HFF-Myc (cell line): ENCODE measurements around the gene PCDHA1.

ENCODE experiments used
- DNase-seq: peaks from one replicate; pipeline ENCODE4 v3.0.0-alpha.2; 2011; ENCODE audit warnings: low read depth; ENCODE audit errors: extremely low read depth
- H3K4me3 ChIP-seq: replicated peaks from 2 replicates; pipeline ENCODE4 v1.5.1; 2011; ENCODE audit warnings: low read depth, mild to moderate bottlenecking, control low read depth, low read length
- CTCF ChIP-seq: IDR thresholded peaks from 2 replicates; pipeline ENCODE4 v1.5.1; 2012; ENCODE audit warnings: mild to moderate bottlenecking, low read depth, low read length, control low read depth; ENCODE audit errors: missing control alignments

The PCDHA1 gene

DNA sequence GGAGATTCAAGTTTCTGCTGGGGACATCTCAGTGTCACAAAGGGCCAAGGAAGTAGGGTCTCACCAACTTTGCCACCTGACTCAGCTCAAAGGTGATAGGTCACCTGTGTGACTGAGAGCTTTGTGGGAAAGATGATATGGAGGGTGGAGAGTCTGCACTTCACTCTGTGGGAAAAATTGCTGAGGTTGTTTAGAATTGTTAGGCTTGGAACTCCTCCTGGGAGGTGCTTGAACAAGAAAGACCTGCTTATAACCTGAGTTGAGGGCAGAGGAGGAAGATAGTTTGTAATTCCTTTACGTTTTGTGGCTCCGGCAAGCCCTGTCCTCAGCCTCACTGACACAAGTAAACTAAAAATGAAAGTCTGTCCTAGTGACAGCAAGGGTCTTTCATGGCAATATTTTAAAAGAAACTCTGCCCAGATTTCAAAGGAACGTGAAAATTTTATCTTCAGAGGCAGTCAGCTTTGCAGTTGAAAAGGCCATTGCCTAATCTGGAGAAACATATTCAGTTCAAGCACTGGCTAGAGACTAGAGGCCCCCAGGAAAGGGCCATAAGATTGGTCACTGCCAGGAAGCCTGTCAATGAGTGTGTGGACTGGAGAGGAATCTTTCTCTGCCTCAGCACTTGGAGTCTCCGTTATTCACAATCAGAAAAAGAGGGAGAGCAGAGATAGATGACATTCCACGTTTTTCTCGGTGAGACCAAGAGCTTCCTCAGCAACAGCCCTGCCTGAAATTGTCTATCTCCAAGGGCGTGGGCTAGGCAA is 203.5 kb downstream of the PCDHA1 start:
- no peak for DNase-seq
- no peak overlapping the region for H3K4me3 ChIP-seq
- no peak for TF ChIP-seq CTCF

DNA sequence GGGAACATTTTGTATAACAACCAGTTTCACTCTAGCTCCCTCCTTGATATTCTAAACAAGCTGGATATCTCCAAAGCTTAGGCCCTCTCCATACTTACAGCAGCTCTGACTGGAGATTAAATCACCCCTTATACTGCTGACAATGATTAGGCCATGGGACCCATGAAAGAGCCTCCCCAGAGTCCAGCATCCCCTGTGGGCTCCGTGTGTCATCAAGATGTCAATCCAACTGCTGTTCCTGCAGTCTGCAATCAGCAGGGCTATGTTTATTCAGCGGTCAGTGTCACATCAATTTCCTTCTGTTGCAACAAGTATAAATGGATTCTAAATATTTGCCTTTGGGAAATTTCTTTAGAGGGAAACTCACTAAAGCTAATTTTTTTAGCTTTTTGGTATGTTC is 206.9 kb downstream of the PCDHA1 start:
- H3K4me3 ChIP-seq = no peak overlapping the region
- DNase-seq = no peak
- no peak for TF ChIP-seq CTCF

DNA sequence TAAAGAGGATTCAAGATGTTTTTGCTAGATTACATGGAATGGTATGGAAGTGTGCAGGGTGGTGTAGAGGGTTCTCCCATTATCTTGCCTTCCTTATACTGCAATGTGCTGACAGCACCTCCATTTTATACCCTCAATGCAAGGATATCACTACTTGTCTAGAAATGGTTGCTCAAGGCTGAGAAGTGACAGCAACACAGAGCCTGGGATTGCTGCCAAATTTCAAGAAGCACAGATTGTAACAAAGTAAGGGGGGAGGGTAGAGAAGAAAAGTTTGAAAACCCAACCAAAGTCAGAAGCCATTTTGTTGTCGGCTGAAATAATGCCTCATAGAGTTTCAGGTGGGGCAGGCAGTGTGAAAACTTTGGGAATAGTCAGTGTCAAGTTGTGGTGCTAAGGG is 210.1 kb downstream of the PCDHA1 start:
- H3K4me3 ChIP-seq = no peak overlapping the region
- no peak for TF ChIP-seq CTCF
- DNase-seq = no peak

- no peak for DNase-seq
- H3K4me3 ChIP-seq = no peak overlapping the region
- TF ChIP-seq CTCF = no peak
Observed at GRCh38 chr5:140998921-140999410, 213.0 kb downstream of the PCDHA1 start.

- H3K4me3 ChIP-seq = no peak overlapping the region
- TF ChIP-seq CTCF = no peak
- DNase-seq = no peak
Observed at GRCh38 chr5:141001446-141001843, 215.5 kb downstream of the PCDHA1 start.

GRCh38 chr5:141001844-141002604 is 216.1 kb downstream of the PCDHA1 start:
- H3K4me3 ChIP-seq = no peak overlapping the region
- DNase-seq = no peak

More at GRCh38 chr5:141001844-141002604, 216.1 kb downstream of the PCDHA1 start:
- no peak for TF ChIP-seq CTCF
